ENCODE data around the gene FOXC2.
"Not testable (repeated sequence)": the region's sequence is repeated elsewhere in the genome, so short reads cannot be mapped to it uniquely, and the experiment has no call there.

Gene FOXC2

DNA sequence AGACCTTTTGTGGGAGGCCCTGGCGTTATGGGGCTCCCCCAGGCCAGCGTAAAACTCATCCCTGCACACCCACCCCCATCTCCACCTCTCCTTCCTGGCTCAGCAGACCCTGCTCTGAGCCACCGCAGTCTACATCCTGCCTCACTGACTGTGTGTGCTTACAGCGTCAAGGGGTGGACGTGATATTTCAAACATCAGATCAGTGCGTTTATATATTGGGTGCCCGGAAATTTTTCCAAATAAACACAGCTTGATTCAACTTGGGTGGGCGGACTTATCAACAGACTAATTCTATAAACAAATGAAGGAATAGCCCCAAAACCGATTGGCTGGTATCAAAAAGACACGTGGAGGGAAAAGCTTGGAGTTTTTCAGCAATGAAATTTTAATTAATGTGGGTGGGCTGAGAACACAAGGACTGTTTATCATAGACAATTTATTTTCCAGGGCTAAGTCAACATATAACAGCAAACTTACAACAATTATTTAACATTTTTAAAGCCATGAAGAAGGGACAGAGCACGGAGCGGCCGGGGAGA is 11.5 kb downstream of the FOXC2 start, which contains the start of gene FOXL1:
Gene FOXL1, plus strand, starts transcription at position 489 of the 539 bp plus-strand sequence. CDS start 175 bp downstream, outside the sequence.
- H3K9me3 Mint-ChIP-seq, result no peaks in the 10 kb centered on the region
- H3K4me3 Mint-ChIP-seq, result no peak within 1 kb of the TSS
- no peaks in the 10 kb centered on the region for H3K36me3 Mint-ChIP-seq
- DNase-seq (ENCODE audit: low spot score in 2 of 2), result no peak
- H3K27me3 Mint-ChIP-seq, result peaks cover 31% of the 10 kb centered on the region
- H3K27ac Mint-ChIP-seq, result no peak within 1 kb of the TSS
- no peak for ATAC-seq (ENCODE audit: low read depth)
- H3K4me1 Mint-ChIP-seq, result peaks cover 3% of the 10 kb centered on the region

GRCh38 chr16:86578611-86579267 is 12.1 kb downstream of the FOXC2 start:
- Mint-ChIP-seq H3K27ac (no peak overlapping the region), H3K27me3 (peaks cover 32% of the 10 kb centered on the region), H3K36me3 (no peaks in the 10 kb centered on the region), H3K9me3 (no peaks in the 10 kb centered on the region), H3K4me1 (peaks cover 3% of the 10 kb centered on the region), H3K4me3 (no peak overlapping the region)
- DNase-seq (ENCODE audit: low spot score in 2 of 2) (no peak), ATAC-seq (ENCODE audit: low read depth) (no peak)

DNA sequence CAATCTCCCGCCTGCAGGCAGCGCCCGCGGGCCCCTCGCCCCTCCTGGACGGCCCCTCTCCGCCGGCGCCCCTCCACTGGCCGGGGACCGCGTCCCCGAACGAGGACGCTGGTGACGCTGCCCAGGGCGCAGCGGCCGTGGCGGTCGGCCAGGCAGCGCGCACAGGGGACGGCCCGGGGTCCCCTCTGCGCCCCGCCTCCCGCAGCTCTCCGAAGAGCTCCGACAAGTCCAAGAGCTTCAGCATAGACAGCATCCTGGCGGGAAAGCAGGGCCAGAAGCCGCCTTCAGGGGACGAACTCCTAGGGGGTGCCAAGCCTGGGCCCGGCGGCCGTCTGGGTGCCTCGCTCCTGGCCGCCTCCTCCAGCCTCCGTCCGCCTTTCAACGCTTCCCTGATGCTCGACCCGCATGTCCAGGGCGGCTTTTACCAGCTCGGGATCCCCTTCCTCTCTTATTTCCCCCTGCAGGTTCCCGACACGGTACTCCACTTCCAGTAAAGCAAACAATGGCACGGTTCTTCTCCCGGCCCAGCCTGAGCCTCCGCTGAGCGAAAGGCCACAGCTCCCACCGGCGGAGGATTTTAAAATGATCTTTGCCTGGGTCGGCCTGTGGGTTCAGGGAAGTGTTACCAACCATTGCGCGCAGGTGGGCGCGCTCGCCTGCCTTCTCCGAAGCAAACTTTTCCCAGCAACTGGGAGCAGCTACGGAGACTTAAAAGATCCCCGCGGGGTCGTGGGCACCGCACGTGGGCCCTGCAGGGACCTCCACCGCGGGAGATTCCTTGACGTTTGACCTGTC is 12.8 kb downstream of the FOXC2 start:
- Mint-ChIP-seq H3K27me3 (peaks cover 28% of the 10 kb centered on the region), H3K9me3 (no peaks in the 10 kb centered on the region), H3K27ac (no peak overlapping the region), H3K36me3 (no peaks in the 10 kb centered on the region), H3K4me1 (peaks cover 3% of the 10 kb centered on the region), H3K4me3 (no peak overlapping the region)
- DNase-seq (ENCODE audit: low spot score in 2 of 2), result no peak
- ATAC-seq (ENCODE audit: low read depth), result no peak

DNA sequence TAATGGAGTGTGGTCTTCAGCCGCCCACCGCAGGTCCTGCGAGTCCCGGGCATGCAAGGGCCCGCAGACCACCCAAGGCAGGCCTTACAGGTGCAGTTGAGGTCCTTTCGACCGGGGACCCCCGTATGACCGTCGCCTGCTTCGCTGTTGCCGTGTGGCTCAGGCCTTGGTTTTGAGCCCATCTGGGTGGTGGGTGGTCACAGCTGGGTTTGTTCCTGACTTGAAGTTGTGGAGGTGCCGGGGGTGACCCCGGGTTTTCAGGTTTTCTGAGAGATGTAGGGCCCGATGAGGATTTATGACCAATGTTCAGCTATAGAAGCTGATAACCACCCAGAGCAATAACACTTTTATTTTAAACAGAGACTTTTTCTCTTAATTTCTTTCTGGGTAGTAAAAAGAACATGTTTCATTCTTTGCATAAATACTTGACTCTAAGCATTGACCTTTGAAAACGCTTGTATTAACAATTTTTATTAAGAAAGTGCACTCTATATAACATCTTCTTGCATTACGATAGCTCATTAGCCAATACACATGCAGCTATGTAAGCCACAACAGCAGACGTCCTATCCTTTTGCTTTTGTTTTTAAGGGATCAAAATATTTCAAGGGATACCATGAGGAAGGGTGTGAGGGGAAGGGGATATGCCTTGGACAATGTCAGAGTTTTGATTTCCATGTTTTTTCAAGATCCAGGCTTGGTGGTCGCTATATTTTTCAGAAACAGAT is 13.6 kb downstream of the FOXC2 start:
- ATAC-seq (ENCODE audit: low read depth) (no peak), DNase-seq (ENCODE audit: low spot score in 2 of 2) (no peak)
- Mint-ChIP-seq H3K4me1 (peaks cover 3% of the 10 kb centered on the region), H3K9me3 (no peaks in the 10 kb centered on the region), H3K27ac (no peak overlapping the region), H3K27me3 (peaks cover 24% of the 10 kb centered on the region), H3K36me3 (no peaks in the 10 kb centered on the region), H3K4me3 (no peak overlapping the region)

DNA sequence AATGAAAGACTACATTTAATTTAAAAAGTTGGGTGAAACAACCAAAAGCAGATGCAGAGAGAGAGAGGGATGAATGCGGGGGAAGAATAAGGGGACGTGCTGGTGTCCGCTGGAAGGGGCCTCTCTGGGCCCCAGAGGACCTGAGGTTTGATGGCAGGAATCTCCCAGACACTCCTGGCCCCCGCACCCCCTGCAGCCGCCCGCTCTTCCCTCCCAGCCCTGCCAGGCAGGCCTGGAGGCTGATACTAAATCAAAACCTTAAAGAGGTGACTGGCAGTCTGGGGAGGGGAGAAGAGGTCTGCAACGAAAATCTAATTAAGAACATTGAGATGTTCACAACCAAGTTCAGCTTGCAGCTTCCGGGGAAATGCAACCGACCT is 14.2 kb downstream of the FOXC2 start:
- Mint-ChIP-seq H3K27ac (no peak overlapping the region), H3K36me3 (no peaks in the 10 kb centered on the region), H3K4me3 (no peak overlapping the region), H3K9me3 (no peaks in the 10 kb centered on the region), H3K4me1 (peaks cover 3% of the 10 kb centered on the region), H3K27me3 (peaks cover 25% of the 10 kb centered on the region)
- no peak for DNase-seq (ENCODE audit: low spot score in 2 of 2)
- ATAC-seq (ENCODE audit: low read depth), result no peak

DNA sequence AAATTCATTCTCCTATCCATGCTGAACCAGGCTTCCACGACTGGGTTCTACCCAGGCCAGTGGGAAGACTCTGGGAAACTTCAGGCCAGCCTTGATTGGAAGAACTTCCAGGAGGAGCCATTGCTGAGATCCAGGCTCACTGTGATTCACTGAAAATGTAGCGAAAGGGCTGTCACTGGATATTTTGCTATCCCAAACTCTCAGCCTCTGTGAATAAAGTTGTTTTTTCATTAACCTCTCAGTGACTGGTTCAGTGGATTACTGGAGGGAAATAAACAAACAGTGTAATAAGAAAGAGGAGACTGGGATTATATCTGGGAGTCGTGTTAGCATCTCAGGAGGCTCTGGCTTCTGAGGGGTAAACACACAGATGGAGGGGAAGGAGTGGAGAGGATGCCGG is 14.8 kb downstream of the FOXC2 start:
- no peak overlapping the region for H3K27ac Mint-ChIP-seq
- H3K27me3 Mint-ChIP-seq, result peaks cover 25% of the 10 kb centered on the region
- H3K4me1 Mint-ChIP-seq, result no peaks in the 10 kb centered on the region
- no peaks in the 10 kb centered on the region for H3K36me3 Mint-ChIP-seq
- ATAC-seq (ENCODE audit: low read depth) (no peak), DNase-seq (ENCODE audit: low spot score in 2 of 2) (no peak)
- H3K9me3 Mint-ChIP-seq, result no peaks in the 10 kb centered on the region
- H3K4me3 Mint-ChIP-seq, result no peak overlapping the region

GRCh38 chr16:86584071-86584685 is 17.5 kb downstream of the FOXC2 start:
- DNase-seq (ENCODE audit: low spot score in 2 of 2) (no peak), ATAC-seq (ENCODE audit: low read depth) (no peak)
- Mint-ChIP-seq H3K9me3 (no peaks in the 10 kb centered on the region), H3K4me3 (no peak overlapping the region), H3K36me3 (no peaks in the 10 kb centered on the region), H3K4me1 (no peaks in the 10 kb centered on the region), H3K27me3 (peaks cover 15% of the 10 kb centered on the region), H3K27ac (no peak overlapping the region)

- Mint-ChIP-seq H3K4me3 (no peak overlapping the region), H3K4me1 (no peaks in the 10 kb centered on the region), H3K27me3 (peaks cover 11% of the 10 kb centered on the region), H3K27ac (no peak overlapping the region), H3K9me3 (no peaks in the 10 kb centered on the region), H3K36me3 (no peaks in the 10 kb centered on the region)
- DNase-seq (ENCODE audit: low spot score in 2 of 2) (no peak), ATAC-seq (ENCODE audit: low read depth) (no peak)
These were observed 18.4 kb downstream of the FOXC2 start for GRCh38 chr16:86584726-86585721.

DNA sequence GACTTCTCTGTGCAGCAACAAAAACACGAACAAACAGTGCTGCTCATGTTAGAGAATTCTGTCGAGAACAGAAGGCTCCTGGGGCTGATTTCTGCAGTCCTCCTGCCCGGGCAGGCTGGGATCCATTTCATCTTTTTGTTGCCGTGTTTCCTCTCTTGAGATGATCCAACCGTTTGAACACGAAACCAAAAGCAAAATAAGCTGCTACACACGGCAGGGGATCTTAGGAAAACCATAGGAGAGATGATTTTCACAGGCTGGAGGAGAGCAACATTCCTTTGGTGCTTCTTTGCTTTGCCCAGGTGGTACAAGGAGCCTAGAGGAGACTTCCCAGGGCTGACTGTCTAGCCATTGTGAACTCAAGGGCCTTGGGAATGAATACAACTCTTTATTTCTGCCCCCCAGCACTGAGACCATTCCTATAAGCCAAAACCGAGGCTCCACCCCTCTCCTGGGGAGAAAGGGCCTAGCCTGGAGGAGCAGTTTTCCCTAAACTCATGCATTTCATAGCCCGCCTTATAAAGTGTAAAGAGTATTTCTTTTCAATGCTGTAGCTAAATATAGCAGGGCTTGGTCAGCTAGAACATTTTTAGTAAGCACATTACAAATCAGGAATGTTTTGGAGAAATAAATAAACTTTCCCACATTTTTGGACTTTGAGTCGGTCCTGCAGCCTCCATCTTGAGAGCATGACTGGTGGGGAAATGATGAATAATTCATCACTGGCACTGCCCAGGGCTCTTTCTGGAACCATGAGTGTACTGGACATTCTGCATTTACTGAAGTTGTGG is 19.4 kb downstream of the FOXC2 start:
- DNase-seq (ENCODE audit: low spot score in 2 of 2) (no peak), ATAC-seq (ENCODE audit: low read depth) (no peak)
- H3K36me3 Mint-ChIP-seq, result no peaks in the 10 kb centered on the region
- no peaks in the 10 kb centered on the region for H3K9me3 Mint-ChIP-seq
- H3K27ac Mint-ChIP-seq, result no peak overlapping the region
- H3K4me1 Mint-ChIP-seq, result no peaks in the 10 kb centered on the region
- H3K27me3 Mint-ChIP-seq, result peaks cover 10% of the 10 kb centered on the region
- H3K4me3 Mint-ChIP-seq, result no peak overlapping the region

- no peaks in the 10 kb centered on the region for H3K36me3 Mint-ChIP-seq
- H3K4me3 Mint-ChIP-seq, result no peak overlapping the region
- H3K4me1 Mint-ChIP-seq, result no peaks in the 10 kb centered on the region
- DNase-seq (ENCODE audit: low spot score in 2 of 2) (no peak), ATAC-seq (ENCODE audit: low read depth) (no peak)
- H3K27ac Mint-ChIP-seq, result no peak overlapping the region
- H3K27me3 Mint-ChIP-seq, result peaks cover 11% of the 10 kb centered on the region
- peaks cover 3% of the 10 kb centered on the region for H3K9me3 Mint-ChIP-seq
These were observed 20.9 kb downstream of the FOXC2 start for GRCh38 chr16:86587487-86587886.

- not testable (repeated sequence) for DNase-seq (ENCODE audit: low spot score in 2 of 2); H3K4me1 Mint-ChIP-seq; ATAC-seq (ENCODE audit: low read depth); H3K4me3 Mint-ChIP-seq; H3K27ac Mint-ChIP-seq; H3K36me3 Mint-ChIP-seq; H3K9me3 Mint-ChIP-seq
- peaks cover 12% of the 10 kb centered on the region for H3K27me3 Mint-ChIP-seq
These were observed 21.3 kb downstream of the FOXC2 start for GRCh38 chr16:86587955-86588354.

- Mint-ChIP-seq H3K27me3 (peaks cover 13% of the 10 kb centered on the region), H3K9me3 (peaks cover 3% of the 10 kb centered on the region), H3K4me3 (no peak overlapping the region), H3K36me3 (no peaks in the 10 kb centered on the region), H3K4me1 (no peaks in the 10 kb centered on the region), H3K27ac (no peak overlapping the region)
- no peak for DNase-seq (ENCODE audit: low spot score in 2 of 2)
- no peak for ATAC-seq (ENCODE audit: low read depth)
These were observed 24.0 kb downstream of the FOXC2 start for GRCh38 chr16:86590501-86591144.
